ENCODE data around the gene GNAL.
A peak's percentile ranks its signal among the peaks of the same experiment; 100 is the strongest.

GNAL gene

DNA sequence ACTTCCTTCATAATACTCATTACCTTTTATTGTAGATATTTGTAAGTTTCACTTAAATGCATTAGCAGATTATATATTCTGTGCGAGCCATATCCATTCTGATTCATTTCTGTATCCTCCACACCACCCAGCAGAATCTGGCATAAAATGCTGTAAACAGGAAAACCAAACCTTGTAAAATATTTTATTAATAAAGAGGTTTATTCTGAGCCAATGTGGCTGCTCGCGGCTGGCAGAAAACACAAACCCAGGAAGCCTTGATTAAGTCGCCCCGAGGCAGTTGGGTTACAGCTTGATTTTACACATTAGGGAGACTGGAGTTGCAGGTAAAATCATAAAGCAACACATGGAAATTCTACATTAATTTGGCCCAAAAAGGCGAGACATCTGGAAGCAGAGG, 40.5 kb downstream of the GNAL start:
- no peaks in the 10 kb centered on the region for H3K36me3 ChIP-seq (ENCODE audit: insufficient read depth, low read length)
- no peaks in the 10 kb centered on the region for H3K9me3 ChIP-seq (ENCODE audit: insufficient read depth, low read length, severe bottlenecking)
- H3K27me3 ChIP-seq (ENCODE audit: insufficient read depth, low read length, poor library complexity), result peaks cover 4% of the 10 kb centered on the region
- ATAC-seq (ENCODE audit: insufficient read depth, low read depth) (no peak), DNase-seq (no peak)
- H3K4me3 ChIP-seq (ENCODE audit: low read depth in 1 of 2, low read length in 2 of 2), result no peak overlapping the region
- H3K27ac ChIP-seq (ENCODE audit: low read length), result no peak overlapping the region
- H3K79me2 ChIP-seq (ENCODE audit: insufficient read depth, low read length), result no peaks in the 10 kb centered on the region
- no peak overlapping the region for H2AFZ ChIP-seq (ENCODE audit: low read depth, low read length)
- H3K4me2 ChIP-seq (ENCODE audit: insufficient read depth, low read length), result no peak overlapping the region
- H4K20me1 ChIP-seq (ENCODE audit: insufficient read depth, low read length), result no peaks in the 10 kb centered on the region; the same call in 1 of the 2 replicates
- no peak for TF ChIP-seq EZH2 (IDR thresholded peaks at IDR 0.05; ENCODE audit: borderline replicate concordance, low read depth, low read length, severe bottlenecking)
- TF ChIP-seq, protein P1, sequence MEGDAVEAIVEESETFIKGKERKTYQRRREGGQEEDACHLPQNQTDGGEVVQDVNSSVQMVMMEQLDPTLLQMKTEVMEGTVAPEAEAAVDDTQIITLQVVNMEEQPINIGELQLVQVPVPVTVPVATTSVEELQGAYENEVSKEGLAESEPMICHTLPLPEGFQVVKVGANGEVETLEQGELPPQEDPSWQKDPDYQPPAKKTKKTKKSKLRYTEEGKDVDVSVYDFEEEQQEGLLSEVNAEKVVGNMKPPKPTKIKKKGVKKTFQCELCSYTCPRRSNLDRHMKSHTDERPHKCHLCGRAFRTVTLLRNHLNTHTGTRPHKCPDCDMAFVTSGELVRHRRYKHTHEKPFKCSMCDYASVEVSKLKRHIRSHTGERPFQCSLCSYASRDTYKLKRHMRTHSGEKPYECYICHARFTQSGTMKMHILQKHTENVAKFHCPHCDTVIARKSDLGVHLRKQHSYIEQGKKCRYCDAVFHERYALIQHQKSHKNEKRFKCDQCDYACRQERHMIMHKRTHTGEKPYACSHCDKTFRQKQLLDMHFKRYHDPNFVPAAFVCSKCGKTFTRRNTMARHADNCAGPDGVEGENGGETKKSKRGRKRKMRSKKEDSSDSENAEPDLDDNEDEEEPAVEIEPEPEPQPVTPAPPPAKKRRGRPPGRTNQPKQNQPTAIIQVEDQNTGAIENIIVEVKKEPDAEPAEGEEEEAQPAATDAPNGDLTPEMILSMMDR (IDR thresholded peaks at IDR 0.05; ENCODE audit: borderline replicate concordance, extremely low read depth, low read length, poor library complexity, severe bottlenecking), result no peak
- H3K4me1 ChIP-seq (ENCODE audit: insufficient read depth, low read length), result peaks cover 5% of the 10 kb centered on the region; the same call in 1 of the 2 replicates
- no peak overlapping the region for H3K9ac ChIP-seq (ENCODE audit: low read depth, low read length)

DNA sequence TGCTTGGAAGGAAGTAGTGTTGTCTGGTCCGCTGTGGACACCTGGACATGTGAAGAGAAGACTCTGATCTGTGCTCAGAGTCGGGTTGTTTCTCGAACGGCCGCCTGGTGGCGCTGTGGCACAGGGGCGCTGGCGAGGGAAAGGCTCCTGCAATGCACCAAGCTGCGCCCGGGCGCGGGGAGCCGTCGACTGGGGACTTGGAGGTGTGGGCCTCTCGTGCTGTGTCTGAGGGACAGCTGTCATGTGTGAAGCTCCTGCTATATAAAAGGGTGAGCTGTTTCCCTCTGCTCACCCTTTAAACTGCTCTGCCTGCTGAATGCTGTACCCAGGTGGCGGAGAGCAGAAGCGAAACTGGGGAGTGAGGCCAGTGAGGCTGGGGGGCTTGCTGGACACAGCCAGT, 44.0 kb downstream of the GNAL start:
- ATAC-seq (ENCODE audit: insufficient read depth, low read depth), result peak; percentile 97
- H3K27ac ChIP-seq (ENCODE audit: low read length), result no peak overlapping the region

DNA sequence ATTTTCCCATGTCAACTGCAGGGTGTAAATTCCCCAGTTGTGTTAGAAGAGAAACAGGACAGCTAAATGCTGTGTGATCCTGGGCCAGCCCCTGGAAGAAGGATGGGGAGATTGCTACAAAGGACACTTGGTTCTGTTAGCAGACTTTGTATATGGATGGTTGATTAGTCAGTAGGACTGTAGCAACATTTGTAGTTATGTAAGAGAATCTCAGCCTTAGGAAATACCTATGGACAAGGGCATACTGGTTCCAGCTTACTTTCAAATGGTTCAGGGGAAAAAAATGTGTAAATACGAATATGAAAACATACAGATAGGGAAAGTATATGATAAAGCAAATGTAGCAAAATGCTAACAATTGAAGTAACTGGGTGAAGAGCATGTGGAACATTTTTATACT, 47.6 kb downstream of the GNAL start:
- Histone ChIP-seq H3K79me2 (ENCODE audit: insufficient read depth, low read length) (no peaks in the 10 kb centered on the region), H3K27me3 (ENCODE audit: insufficient read depth, low read length, poor library complexity) (peaks cover 15% of the 10 kb centered on the region), H3K36me3 (ENCODE audit: insufficient read depth, low read length) (no peaks in the 10 kb centered on the region), H3K4me3 (ENCODE audit: low read depth in 1 of 2, low read length in 2 of 2) (no peak overlapping the region), H3K27ac (ENCODE audit: low read length) (no peak overlapping the region), H2AFZ (ENCODE audit: low read depth, low read length) (no peak overlapping the region), H3K9ac (ENCODE audit: low read depth, low read length) (no peak overlapping the region), H3K4me2 (ENCODE audit: insufficient read depth, low read length) (no peak overlapping the region), H3K9me3 (ENCODE audit: insufficient read depth, low read length, severe bottlenecking) (no peaks in the 10 kb centered on the region), H4K20me1 (ENCODE audit: insufficient read depth, low read length) (no peaks in the 10 kb centered on the region; the same call in 1 of the 2 replicates), H3K4me1 (ENCODE audit: insufficient read depth, low read length) (peaks cover 5% of the 10 kb centered on the region; the same call in 1 of the 2 replicates)
- no peak for ATAC-seq (ENCODE audit: insufficient read depth, low read depth)
- no peak for DNase-seq
- TF ChIP-seq, protein P1 (IDR thresholded peaks at IDR 0.05; ENCODE audit: borderline replicate concordance, extremely low read depth, low read length, poor library complexity, severe bottlenecking), result no peak
- TF ChIP-seq EZH2 (IDR thresholded peaks at IDR 0.05; ENCODE audit: borderline replicate concordance, low read depth, low read length, severe bottlenecking), result no peak

More for the DNA sequence above, 44.0 kb downstream of the GNAL start:
- no peak for TF ChIP-seq EZH2 (IDR thresholded peaks at IDR 0.05; ENCODE audit: borderline replicate concordance, low read depth, low read length, severe bottlenecking)
- TF ChIP-seq, protein P1 (IDR thresholded peaks at IDR 0.05; ENCODE audit: borderline replicate concordance, extremely low read depth, low read length, poor library complexity, severe bottlenecking), result peak; percentile 87
- DNase-seq, result peak; percentile 72
- Histone ChIP-seq H3K9ac (ENCODE audit: low read depth, low read length) (no peak overlapping the region), H3K79me2 (ENCODE audit: insufficient read depth, low read length) (no peaks in the 10 kb centered on the region), H2AFZ (ENCODE audit: low read depth, low read length) (peak overlapping the region; percentile 64), H3K4me3 (ENCODE audit: low read depth in 1 of 2, low read length in 2 of 2) (peak overlapping the region in 1 of 2 experiments; percentile 42; a peak in 1 of 4 replicates), H3K36me3 (ENCODE audit: insufficient read depth, low read length) (no peaks in the 10 kb centered on the region), H4K20me1 (ENCODE audit: insufficient read depth, low read length) (no peaks in the 10 kb centered on the region; the same call in 1 of the 2 replicates), H3K27me3 (ENCODE audit: insufficient read depth, low read length, poor library complexity) (peaks cover 12% of the 10 kb centered on the region), H3K4me1 (ENCODE audit: insufficient read depth, low read length) (peaks cover 5% of the 10 kb centered on the region; the same call in 1 of the 2 replicates), H3K9me3 (ENCODE audit: insufficient read depth, low read length, severe bottlenecking) (no peaks in the 10 kb centered on the region), H3K4me2 (ENCODE audit: insufficient read depth, low read length) (peak overlapping the region; percentile 55; the same call in 1 of the 2 replicates)

All from DND-41 (cell line).